Endothelial cell of umbilical vein (primary cell): Measurements from ENCODE around the gene TESPA1. TPM values are rescaled to one million over a fixed set of nuclear protein-coding genes. Genes with fewer than 3 reads are reported as not detected.

Source experiments
- BruUV-seq: library from RNA; stranded (reverse); fragments of 400-500 nt; replicated peaks from 2 replicates; lab custom pipeline; 2021; lab: Mats Ljungman, UMichigan
- CTCF ChIA-PET: fragments of 300-600, 350-600 bp; sonication (Branson Sonifier 250); formaldehyde crosslinking; loops from one replicate; lab custom pipeline; 2021; ENCODE audit warnings: antibody characterized with exemption, inconsistent platforms; lab: Charles Lee
- POLR2A ChIA-PET: fragments of 300-600, 350-600 bp; sonication (Branson Sonifier 250); formaldehyde crosslinking; loops from one replicate; lab custom pipeline; 2021; ENCODE audit warnings: antibody characterized with exemption, inconsistent platforms; lab: Charles Lee
- DNase-seq: peaks from one replicate; pipeline ENCODE4 v3.0.0-alpha.2; 2011; ENCODE audit warnings: low read depth, low spot score
- FAIRE-seq: peaks from 2 replicates; lab custom pipeline; 2011; peaks lifted over from hg19 to GRCh38; lab: Jason Lieb, UNC
- H2AFZ ChIP-seq: 2 replicates; pipeline ENCODE4 v1.6.0; 2012; ENCODE audit warnings: low read depth, low read length, control low read depth, inconsistent platforms
- H3K27ac ChIP-seq: 2 replicates; pipeline ENCODE4 v1.5.1; 2011; ENCODE audit warnings: low read depth, mild to moderate bottlenecking, control low read depth, low read length, moderate library complexity; ENCODE audit not compliant: insufficient read depth
- H3K27me3 ChIP-seq, 2 experiments: 2 replicates each; pipeline versions ENCODE4 v1.6.0 to v1.6.1; 2011; ENCODE audit warnings: low read length in 2 of 2, mixed read lengths in 1 of 2; ENCODE audit not compliant: control insufficient read depth in 2 of 2, insufficient read depth in 2 of 2
- H3K36me3 ChIP-seq, 2 experiments: 2 replicates in 1 of 2; 3 replicates in 1 of 2; pipeline ENCODE4 v1.5.1; 2011; ENCODE audit warnings: low read length in 2 of 2, mild to moderate bottlenecking in 1 of 2, moderate library complexity in 1 of 2; ENCODE audit not compliant: control insufficient read depth in 2 of 2, insufficient read depth in 2 of 2; ENCODE audit errors: extremely low read depth in 1 of 2
- H3K4me1 ChIP-seq: 3 replicates; pipeline ENCODE4 v1.5.1; 2011; ENCODE audit warnings: mild to moderate bottlenecking, low read length; ENCODE audit not compliant: control insufficient read depth, insufficient read depth; ENCODE audit errors: extremely low read depth
- H3K4me2 ChIP-seq: 2 replicates; pipeline ENCODE4 v1.6.1; 2011; ENCODE audit warnings: low read length, control low read depth, mixed read lengths; ENCODE audit not compliant: insufficient read depth
- H3K4me3 ChIP-seq, 3 experiments: fragments of 200-600 bp in 1 of 3; sonication (generic), shearing (Covaris generic) in 1 of 3; replicated peaks in 1 of 3; 2 replicates each; pipeline ENCODE4 v1.5.1; 2011 to 2016; ENCODE audit warnings: control low read depth in 3 of 3, low read length in 3 of 3, mild to moderate bottlenecking in 2 of 3, inconsistent platforms in 1 of 3, low read depth in 1 of 3, moderate library complexity in 1 of 3; ENCODE audit not compliant: insufficient read depth in 1 of 3
- H3K79me2 ChIP-seq: 2 replicates; pipeline ENCODE4 v1.6.0; 2012; ENCODE audit warnings: low read length, inconsistent platforms; ENCODE audit not compliant: control insufficient read depth, insufficient read depth
- H3K9ac ChIP-seq: replicated peaks from 2 replicates; pipeline ENCODE3; 2011; ENCODE audit warnings: low read length, control low read depth; ENCODE audit not compliant: insufficient read depth; ENCODE audit errors: extremely low read depth
- H3K9me1 ChIP-seq: replicated peaks from 3 replicates; pipeline ENCODE4 v1.6.0; 2011; ENCODE audit warnings: mild to moderate bottlenecking, low read length; ENCODE audit not compliant: control insufficient read depth, insufficient read depth; ENCODE audit errors: extremely low read depth
- H3K9me3 ChIP-seq: replicated peaks from 2 replicates; pipeline ENCODE4 v1.5.1; 2012; ENCODE audit warnings: low read length, inconsistent platforms; ENCODE audit not compliant: control insufficient read depth, insufficient read depth
- H4K20me1 ChIP-seq: replicated peaks from 2 replicates; pipeline ENCODE3; 2011; ENCODE audit warnings: mild to moderate bottlenecking, low read length; ENCODE audit not compliant: control insufficient read depth, insufficient read depth; ENCODE audit errors: extremely low read depth
- CTCF ChIP-seq, 2 donors: IDR thresholded peaks; 1 replicate in 1 of 2; 2 replicates in 1 of 2; pipeline ENCODE4 v1.5.1; 2011; ENCODE audit warnings: low read length in 2 of 2, mild to moderate bottlenecking in 2 of 2, moderate library complexity in 2 of 2, control low read depth in 1 of 2, inconsistent platforms in 1 of 2, low read depth in 1 of 2; ENCODE audit not compliant: insufficient read depth in 1 of 2; ENCODE audit errors: extremely low read depth in 1 of 2
- EZH2 ChIP-seq: IDR thresholded peaks from 2 replicates; pipeline ENCODE4 v1.6.1; 2012; ENCODE audit warnings: borderline replicate concordance, low read depth, mild to moderate bottlenecking, moderate library complexity, low read length, inconsistent platforms; ENCODE audit not compliant: severe bottlenecking
- FOS ChIP-seq: IDR thresholded peaks from 2 replicates; pipeline ENCODE4 v1.6.1; 2011; ENCODE audit warnings: mild to moderate bottlenecking, low read length, moderate library complexity, borderline replicate concordance; ENCODE audit not compliant: insufficient read depth
- GATA2 ChIP-seq: IDR thresholded peaks from 2 replicates; pipeline ENCODE4 v1.7.0; 2011; ENCODE audit warnings: low read depth, mild to moderate bottlenecking, moderate library complexity, mixed read lengths, low read length; ENCODE audit not compliant: insufficient read length, insufficient read depth
- JUN ChIP-seq: IDR thresholded peaks from 2 replicates; pipeline ENCODE4 v1.6.1; 2011; ENCODE audit warnings: borderline replicate concordance, low read depth; ENCODE audit not compliant: insufficient read length, insufficient read depth
- MAX ChIP-seq: IDR thresholded peaks from 2 replicates; pipeline ENCODE4 v1.6.1; 2011; ENCODE audit not compliant: insufficient read depth, insufficient read length
- MYC ChIP-seq: IDR thresholded peaks from one replicate; pipeline ENCODE4 v1.6.1; 2011; ENCODE audit warnings: mild to moderate bottlenecking, low read depth, low read length
- POLR2A ChIP-seq: IDR thresholded peaks from 2 replicates; pipeline ENCODE4 v1.6.1; 2012; ENCODE audit warnings: low read depth, mild to moderate bottlenecking, control low read depth, low read length
- POLR2AphosphoS5 ChIP-seq: IDR thresholded peaks from 2 replicates; pipeline ENCODE4 v1.6.1; 2012; ENCODE audit warnings: low read depth, mild to moderate bottlenecking, control low read depth, low read length, moderate library complexity; ENCODE audit not compliant: insufficient read depth
- dilution Hi-C: fragments of 300-500 bp; cut with MboI; formaldehyde crosslinking; loops from one replicate; pipeline ENCODE4 v1.15.0; 2019; ENCODE audit warnings: low sequenced_read_pairs; ENCODE audit not compliant: extremely low pct_ligation_motif_present
- intact Hi-C: fragments of 100-400 bp; cut with micrococcal nuclease; formaldehyde crosslinking; loops from one replicate; pipeline ENCODE4 v1.10.0; 2022
- polyA plus RNA-seq, 4 experiments: library from polyadenylated mRNA; depleted of rRNA in 3 of 4; stranded (reverse) in 3 of 4; unstranded in 1 of 4; fragments of >200 nt; gene quantifications; 2 replicates each; pipeline versions ENCODE4 v1.2.1 to v1.2.3, GENCODE V29; 2011 to 2012; ENCODE audit warnings: missing spikeins in 1 of 4
- total RNA-seq: library from RNA; stranded (reverse); gene quantifications from 2 replicates; pipeline ENCODE4 v1.2.3, GENCODE V29; 2021

The TESPA1 gene
- total and polyA plus RNA-seq, 2 donors (not counting 3 experiments of a cell fraction or from before 2014, with no cell fraction given), result not detected

GRCh38 chr12:54968181-54968730 lies 16.3 kb downstream of the TESPA1 start:
- Histone ChIP-seq H3K79me2 (no peaks in the 10 kb centered on the region), H3K4me1 (no peaks in the 10 kb centered on the region), H3K9ac (no peak overlapping the region), H3K4me2 (no peak overlapping the region), H3K4me3 (no peak overlapping the region), H3K9me3 (no peaks in the 10 kb centered on the region), H4K20me1 (no peaks in the 10 kb centered on the region), H3K27ac (no peak overlapping the region), H2AFZ (no peak overlapping the region), H3K27me3 (peaks cover 0 to 8% of the 10 kb centered on the region in 2 experiments), H3K36me3 (no peaks in the 10 kb centered on the region), H3K9me1 (no peaks in the 10 kb centered on the region)
- ChIA-PET POLR2A (no interaction called here), CTCF (interaction anchor here (0.7 to 1.4 kb wide), 4 partner anchors 8 to 243 kb away, joined by 3 to 4 read pairs (median 4); no protein-coding TSS in a partner anchor)
- TF ChIP-seq POLR2A, result no peak
- TF ChIP-seq JUN, result no peak
- no peak for TF ChIP-seq MYC
- TF ChIP-seq CTCF (IDR thresholded peaks at IDR 0.05; ENCODE audit: extremely low read depth in 1 of 2, insufficient read depth in 1 of 2, low read depth in 1 of 2, low read length in 2 of 2), result no peak
- no peak for TF ChIP-seq POLR2AphosphoS5
- no peak for TF ChIP-seq FOS
- no peak for TF ChIP-seq GATA2
- TF ChIP-seq MAX, result no peak
- TF ChIP-seq EZH2, result no peak
- DNase-seq (no peak), FAIRE-seq (no peak)
- dilution Hi-C loops (no loop called here), intact Hi-C loops (no loop called here)
- no TSS peak for BruUV-seq
